ENCODE data around the gene LGR6.

DNA sequence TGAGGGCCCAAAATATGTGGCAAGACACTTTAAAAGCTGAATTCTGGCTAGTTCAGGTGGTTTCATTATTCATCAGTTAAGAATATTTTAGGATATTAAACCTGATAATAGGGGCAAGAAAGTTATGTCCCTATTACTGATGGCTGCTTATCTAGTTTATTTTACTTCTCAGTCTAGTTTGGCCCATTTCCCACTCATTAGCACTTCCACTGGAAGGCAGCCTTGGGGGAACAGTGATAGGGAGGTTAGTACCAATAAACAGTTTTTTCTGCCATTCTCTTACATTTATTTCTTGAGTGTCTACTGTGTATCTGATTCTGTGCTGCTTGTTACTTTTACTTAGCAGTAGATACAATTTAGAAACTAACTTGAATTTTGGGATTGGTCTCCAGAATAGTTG is 163.9 kb downstream of the LGR6 start:
- TF ChIP-seq GATA2 (IDR thresholded peaks at IDR 0.05; ENCODE audit: low read depth, low read length) (no peak), GATA3 (IDR thresholded peaks at IDR 0.05; ENCODE audit: low read depth, low read length) (no peak)

Measured in SH-SY5Y (cell line).